Inferior parietal cortex (tissue), 1 donor: Measurements from ENCODE around the gene ASXL2.
"Not testable (repeated sequence)": the region's sequence is repeated elsewhere in the genome, so short reads cannot be mapped to it uniquely, and the experiment has no call there.

Experiments used
- DNase-seq: peaks from one replicate; pipeline ENCODE4 v3.0.0-alpha.2; 2016; ENCODE audit errors: extremely low spot score

ASXL2 gene

GRCh38 chr2:25891672-25892071 lies 13.4 kb upstream of the ASXL2 start:
- DNase-seq: no peak

GRCh38 chr2:25887624-25888242 lies 9.4 kb upstream of the ASXL2 start:
- DNase-seq: no peak

- DNase-seq: no peak
These were observed 7.6 kb upstream of the ASXL2 start for GRCh38 chr2:25885933-25886332.

- no peak for DNase-seq
These were observed 3.5 kb upstream of the ASXL2 start for GRCh38 chr2:25881764-25882163.

GRCh38 chr2:25879133-25879730 lies 945 bp upstream of the ASXL2 start:
- peak; percentile 8 for DNase-seq

- peak; percentile 72 for DNase-seq
These were observed 591 bp downstream of the ASXL2 start for GRCh38 chr2:25877431-25878360.

- no peak for DNase-seq
These were observed 6.2 kb downstream of the ASXL2 start for GRCh38 chr2:25872134-25872533.

GRCh38 chr2:25867396-25868003 lies 10.8 kb downstream of the ASXL2 start:
- no peak for DNase-seq

- no peak for DNase-seq
These were observed 21.9 kb downstream of the ASXL2 start for GRCh38 chr2:25856377-25856776.

- DNase-seq: no peak
These were observed 23.2 kb downstream of the ASXL2 start for GRCh38 chr2:25855065-25855464.

- no peak for DNase-seq
These were observed 23.7 kb downstream of the ASXL2 start for GRCh38 chr2:25854613-25855012.

GRCh38 chr2:25853038-25853638 lies 25.1 kb downstream of the ASXL2 start:
- no peak for DNase-seq

GRCh38 chr2:25851740-25852503 lies 26.4 kb downstream of the ASXL2 start:
- peak; percentile 80 for DNase-seq

GRCh38 chr2:25850400-25850799 lies 27.9 kb downstream of the ASXL2 start:
- not testable (repeated sequence) for DNase-seq

GRCh38 chr2:25849350-25849749 lies 28.9 kb downstream of the ASXL2 start:
- DNase-seq: not testable (repeated sequence)

GRCh38 chr2:25845843-25846505 lies 32.3 kb downstream of the ASXL2 start:
- no peak for DNase-seq

GRCh38 chr2:25844089-25844488 lies 34.2 kb downstream of the ASXL2 start:
- DNase-seq: no peak

GRCh38 chr2:25842155-25842554 lies 36.1 kb downstream of the ASXL2 start:
- DNase-seq: no peak

- no peak for DNase-seq
These were observed 40.0 kb downstream of the ASXL2 start for GRCh38 chr2:25838152-25838756.

GRCh38 chr2:25835906-25836305 lies 42.4 kb downstream of the ASXL2 start:
- no peak for DNase-seq
